T-helper 22 cell (primary cell): ENCODE measurements around the gene LAMB3.

Experiments
- DNase-seq: peaks from one replicate; pipeline ENCODE4 v3.0.0-alpha.2; 2020; ENCODE audit warnings: low read depth

The LAMB3 gene

DNA sequence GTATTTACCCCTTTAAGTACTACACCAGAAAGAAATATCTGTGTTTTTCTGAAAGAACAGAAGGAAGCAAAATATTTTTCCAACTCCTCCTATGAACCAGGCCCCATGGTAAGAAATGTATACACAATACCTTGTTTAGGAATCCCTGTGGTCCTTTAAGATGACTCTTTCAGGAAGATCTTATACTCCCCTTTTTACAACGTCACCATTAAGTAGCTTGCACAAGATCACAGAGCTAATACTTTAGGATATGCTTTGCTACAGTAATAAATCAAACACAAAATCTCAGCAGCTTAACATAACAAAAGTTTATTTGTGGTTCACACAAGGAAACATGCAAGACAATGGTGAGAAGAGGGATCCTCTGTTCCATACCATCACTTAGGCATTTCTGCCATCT is 8.8 kb upstream of the LAMB3 start:
- no peak for DNase-seq

- no peak for DNase-seq
Measured at GRCh38 chr1:209659909-209660308, 7.7 kb upstream of the LAMB3 start.

GRCh38 chr1:209657918-209658317 is 5.7 kb upstream of the LAMB3 start:
- no peak for DNase-seq

- DNase-seq: no peak
Measured at GRCh38 chr1:209657140-209657879, 5.1 kb upstream of the LAMB3 start.

DNA sequence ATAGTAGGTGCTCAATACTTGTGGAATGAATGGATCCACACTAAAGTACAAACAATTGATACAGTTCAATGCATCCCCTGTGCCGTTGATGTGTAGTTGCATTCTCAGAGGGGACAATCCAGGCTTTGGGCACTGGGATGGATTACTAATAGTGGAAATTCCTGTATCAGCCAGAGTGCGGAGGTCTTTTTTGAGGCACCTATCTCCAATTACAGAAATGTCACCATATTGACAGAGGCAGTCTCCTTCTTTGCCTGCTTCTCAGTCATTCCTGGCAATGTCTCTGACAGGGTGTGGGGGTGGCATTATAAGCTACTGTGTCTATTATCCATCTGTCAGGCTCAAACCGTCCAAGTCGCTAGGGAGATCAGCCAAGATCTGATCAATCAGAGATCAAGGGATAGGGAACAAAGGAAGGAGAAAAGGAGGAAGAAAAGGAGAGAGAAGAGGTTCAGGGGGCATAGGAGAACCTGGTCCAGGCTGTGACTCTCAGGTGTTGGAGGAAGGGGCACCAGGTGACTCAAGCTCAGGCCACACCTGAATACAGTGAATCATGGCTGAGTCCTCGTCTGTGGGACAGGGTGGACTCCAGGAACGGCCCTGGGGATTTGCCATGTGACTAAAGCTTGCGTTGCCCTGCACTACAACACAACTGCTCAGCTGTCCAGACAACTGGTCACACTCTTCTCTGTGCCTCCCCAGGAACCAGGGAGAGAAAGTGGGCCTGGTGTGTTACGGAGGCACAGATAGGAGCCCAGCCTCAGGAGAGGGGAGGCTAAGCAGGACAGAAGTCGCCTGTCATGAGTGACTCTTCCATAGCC is 3.4 kb upstream of the LAMB3 start:
- DNase-seq: no peak

DNA sequence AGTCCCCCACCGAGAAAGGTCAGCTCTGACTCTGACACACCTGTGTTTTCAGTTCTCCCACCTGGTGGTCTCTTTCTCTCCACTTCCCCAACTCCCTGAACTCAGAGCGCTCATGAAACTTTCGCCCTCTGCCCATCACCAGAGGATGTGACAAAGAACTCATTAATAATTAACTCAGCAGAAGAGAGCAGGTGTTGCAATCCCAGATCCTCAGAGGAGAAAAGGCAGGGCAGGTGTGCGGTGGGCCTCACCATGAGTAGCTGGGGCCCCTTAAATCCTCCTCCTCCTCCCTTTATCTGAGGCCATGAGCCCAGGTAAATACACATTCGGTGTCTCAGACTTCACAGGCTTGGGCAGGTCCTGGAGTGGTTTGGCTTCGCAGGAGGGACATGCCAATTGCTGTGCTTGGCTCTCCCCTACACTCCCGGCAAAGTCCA is 1.7 kb upstream of the LAMB3 start:
- no peak for DNase-seq

- no peak for DNase-seq
Measured at GRCh38 chr1:209652873-209653401, 712 bp upstream of the LAMB3 start.

DNA sequence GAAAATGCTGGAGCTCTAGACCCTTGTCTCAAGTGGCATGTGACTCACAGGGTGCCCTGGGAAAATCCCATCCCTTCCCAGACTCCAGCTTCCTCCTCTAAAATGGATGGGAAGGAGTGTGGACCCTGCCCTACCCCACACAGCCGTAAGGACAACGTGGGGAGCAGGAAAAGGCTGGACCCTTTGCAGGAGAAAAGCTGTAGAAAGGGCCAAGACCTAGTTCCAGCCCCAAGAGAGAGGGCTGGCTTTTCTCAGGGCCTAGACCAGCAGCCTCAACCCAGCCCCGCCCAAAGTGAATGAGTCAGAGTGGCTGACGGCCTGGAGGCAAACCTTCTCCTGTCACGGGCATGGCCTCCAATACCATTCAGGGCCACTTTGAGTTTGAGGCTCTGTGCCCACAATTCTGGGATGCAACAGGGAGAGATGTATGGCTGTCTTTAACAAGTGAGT is 1.1 kb downstream of the LAMB3 start:
- DNase-seq: peak; percentile 12

GRCh38 chr1:209650454-209650853 is 1.8 kb downstream of the LAMB3 start:
- no peak for DNase-seq

- DNase-seq: no peak
Measured at GRCh38 chr1:209648931-209649776, 3.1 kb downstream of the LAMB3 start.

GRCh38 chr1:209648346-209648745 is 3.9 kb downstream of the LAMB3 start:
- DNase-seq: no peak

DNA sequence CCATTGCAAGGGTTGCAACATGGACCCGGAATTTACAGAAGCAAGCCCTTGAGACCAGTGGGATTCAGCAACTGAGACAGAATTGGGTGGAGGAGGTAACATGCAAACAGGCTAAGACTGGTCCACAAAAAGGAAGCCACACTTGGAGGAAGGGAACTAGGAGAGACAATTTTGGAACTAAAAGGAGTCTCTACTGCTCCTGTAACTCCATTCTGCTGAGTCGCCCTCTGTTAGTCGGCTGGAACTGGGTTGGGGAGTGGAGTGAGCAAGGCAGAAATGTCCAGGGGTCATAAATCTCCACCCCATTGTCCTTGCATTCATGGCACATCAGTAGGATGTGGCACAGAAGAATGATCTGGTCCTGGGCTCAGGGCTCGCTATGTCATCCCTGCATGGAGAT is 5.1 kb downstream of the LAMB3 start:
- DNase-seq: no peak

DNA sequence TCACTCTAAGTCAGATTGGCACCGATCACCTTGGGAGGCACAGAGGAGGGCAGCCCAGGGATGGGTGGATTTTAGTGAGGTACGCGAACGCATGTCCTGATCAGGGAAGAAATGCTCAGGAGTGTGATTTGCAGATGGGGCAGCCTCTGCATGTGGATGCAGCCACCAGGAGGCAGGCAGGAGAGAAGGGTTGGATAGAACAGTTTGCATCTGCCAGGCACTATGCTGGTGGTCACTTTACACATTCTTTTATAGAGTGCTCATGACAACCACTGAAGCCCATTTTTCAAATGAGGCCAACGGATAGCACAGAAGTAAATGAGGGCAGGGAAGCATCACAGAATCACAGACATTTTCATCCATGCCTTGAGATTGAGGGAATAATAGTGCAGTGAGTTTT is 5.7 kb downstream of the LAMB3 start:
- DNase-seq: no peak

- no peak for DNase-seq
Measured at GRCh38 chr1:209645574-209646452, 6.4 kb downstream of the LAMB3 start.

- no peak for DNase-seq
Measured at GRCh38 chr1:209643285-209644020, 8.8 kb downstream of the LAMB3 start.

DNA sequence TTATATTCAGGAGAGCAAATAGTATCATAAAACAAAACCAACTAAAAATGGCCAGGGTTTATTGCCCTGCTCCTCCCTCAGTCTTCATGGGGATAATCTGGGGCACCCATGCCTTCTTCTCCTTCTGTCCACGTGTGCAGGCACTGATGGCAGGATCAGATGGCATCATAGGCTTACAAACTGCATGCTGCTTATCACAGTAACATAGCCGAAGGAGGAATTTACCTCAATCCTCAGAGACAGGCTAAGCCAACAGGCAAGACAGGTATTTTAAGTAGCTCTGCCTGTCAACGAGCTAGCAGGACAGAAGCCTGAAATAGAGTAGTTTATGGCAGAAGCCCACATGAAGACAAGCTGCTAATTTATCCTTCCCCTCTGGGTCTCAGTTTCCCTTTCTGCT is 9.4 kb downstream of the LAMB3 start:
- DNase-seq: no peak

- DNase-seq: no peak
Measured at GRCh38 chr1:209641832-209642172, 10.4 kb downstream of the LAMB3 start.

GRCh38 chr1:209635850-209636249 is 16.4 kb downstream of the LAMB3 start:
- DNase-seq: no peak

DNA sequence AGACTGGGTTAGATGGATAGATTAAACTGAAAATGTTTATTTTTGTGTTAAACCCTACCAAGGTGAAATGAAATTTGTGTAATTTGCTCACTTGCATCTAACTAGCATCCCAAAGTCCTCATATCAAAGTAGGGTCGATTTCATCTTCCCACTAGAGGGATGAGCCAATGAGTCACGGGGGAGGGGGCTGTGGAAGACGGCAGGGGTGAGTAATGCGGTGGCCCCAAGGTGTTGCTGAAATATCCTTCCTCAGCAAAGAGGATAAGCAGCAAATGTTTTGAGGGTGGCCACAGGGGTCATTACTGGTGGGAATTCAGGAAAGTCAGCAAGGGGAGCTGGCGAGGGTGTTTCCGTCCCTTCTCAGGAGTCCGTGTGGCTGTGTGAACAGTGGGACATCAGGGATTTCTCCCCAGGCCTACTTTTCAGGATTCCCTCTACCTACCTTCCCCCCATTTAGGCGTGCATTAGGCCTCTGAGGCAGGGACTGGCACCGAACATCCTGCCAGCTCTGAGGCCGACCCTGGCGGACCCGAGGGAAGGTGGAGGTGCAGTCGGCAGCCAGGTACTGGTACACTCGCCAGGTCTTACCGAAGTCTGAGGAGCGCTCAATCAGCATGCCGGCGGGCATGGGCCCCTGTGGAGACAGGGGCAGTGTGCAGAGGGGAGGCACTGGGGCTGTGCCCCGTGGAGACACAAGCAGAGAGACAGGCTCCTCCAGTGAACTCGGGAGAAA is 18.1 kb downstream of the LAMB3 start:
- no peak for DNase-seq
